Inflammatory macrophage (primary cell): ENCODE measurements around the gene OR3A1.
A peak's percentile ranks its signal among the peaks of the same experiment; 100 is the strongest.
"Not testable (repeated sequence)": the region's sequence is repeated elsewhere in the genome, so short reads cannot be mapped to it uniquely, and the experiment has no call there.

Experiments used
- DNase-seq, 2 donors: peaks; one replicate each; pipeline ENCODE4 v3.0.0-alpha.2; 2020 to 2022
- total RNA-seq, 18 experiments: gene quantifications; one replicate each; lab custom pipeline; 2026; ENCODE audit warnings: mixed read lengths in 6 of 18, inconsistent platforms in 2 of 18; lab: John Stamatoyannopoulos, UW

The OR3A1 gene, protein sequence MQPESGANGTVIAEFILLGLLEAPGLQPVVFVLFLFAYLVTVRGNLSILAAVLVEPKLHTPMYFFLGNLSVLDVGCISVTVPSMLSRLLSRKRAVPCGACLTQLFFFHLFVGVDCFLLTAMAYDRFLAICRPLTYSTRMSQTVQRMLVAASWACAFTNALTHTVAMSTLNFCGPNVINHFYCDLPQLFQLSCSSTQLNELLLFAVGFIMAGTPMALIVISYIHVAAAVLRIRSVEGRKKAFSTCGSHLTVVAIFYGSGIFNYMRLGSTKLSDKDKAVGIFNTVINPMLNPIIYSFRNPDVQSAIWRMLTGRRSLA
- total RNA-seq, result 0 to 0.11 (median 0) reads per million in 18 experiments

DNA sequence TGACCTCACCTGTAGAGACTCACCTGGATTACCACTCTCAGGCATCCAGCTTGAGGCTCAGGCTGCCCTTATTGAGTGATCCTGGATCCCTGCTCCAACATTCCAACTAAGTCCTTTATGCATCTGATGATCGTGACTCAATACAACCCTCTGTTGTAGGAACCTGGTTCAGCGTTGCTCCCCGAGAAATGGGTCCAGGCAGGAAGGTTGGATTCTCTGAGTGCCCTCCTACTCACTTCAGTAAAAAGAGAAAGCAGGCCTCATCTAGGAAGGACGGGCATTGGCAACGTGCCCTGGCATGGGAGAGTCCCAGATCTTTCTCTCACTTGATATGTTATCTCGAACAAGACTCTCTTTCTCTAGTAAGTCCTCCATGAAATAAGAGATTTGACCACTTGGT lies at the start of gene OR3A1:
OR3A1 (minus strand) TSS at position 101 of the 400 bp plus-strand sequence. CDS start 5,778 bp downstream, outside the sequence.
- DNase-seq, result no peak

GRCh38 chr17:3342782-3343181 lies 44.6 kb upstream of the OR3A1 start:
- DNase-seq, result not testable (repeated sequence)

DNA sequence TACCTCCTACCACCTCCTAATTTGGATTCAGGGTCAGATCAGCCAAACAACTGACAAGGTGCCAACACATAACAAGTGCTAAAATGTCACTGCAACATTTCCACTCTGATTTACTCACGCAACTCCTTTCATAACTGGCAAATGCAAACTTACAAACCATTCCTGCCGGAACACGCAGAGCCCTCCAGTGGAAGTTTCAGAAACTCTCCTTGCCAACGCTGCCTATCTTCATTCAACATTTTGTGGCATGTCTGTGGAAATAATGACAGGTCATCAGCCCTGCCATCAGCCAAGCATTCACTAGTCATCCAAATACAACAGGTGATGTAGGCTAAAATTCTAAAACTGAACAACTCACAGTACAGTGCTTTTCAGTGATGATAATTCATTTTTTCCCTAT lies 37.7 kb upstream of the OR3A1 start:
- DNase-seq, result peak; percentile 10 to 17

GRCh38 chr17:3318336-3318735 lies 20.2 kb upstream of the OR3A1 start:
- DNase-seq, result no peak

- DNase-seq, result no peak
Measured at GRCh38 chr17:3316836-3317235, 18.7 kb upstream of the OR3A1 start.

GRCh38 chr17:3308603-3309002 lies 10.4 kb upstream of the OR3A1 start:
- no peak for DNase-seq

DNA sequence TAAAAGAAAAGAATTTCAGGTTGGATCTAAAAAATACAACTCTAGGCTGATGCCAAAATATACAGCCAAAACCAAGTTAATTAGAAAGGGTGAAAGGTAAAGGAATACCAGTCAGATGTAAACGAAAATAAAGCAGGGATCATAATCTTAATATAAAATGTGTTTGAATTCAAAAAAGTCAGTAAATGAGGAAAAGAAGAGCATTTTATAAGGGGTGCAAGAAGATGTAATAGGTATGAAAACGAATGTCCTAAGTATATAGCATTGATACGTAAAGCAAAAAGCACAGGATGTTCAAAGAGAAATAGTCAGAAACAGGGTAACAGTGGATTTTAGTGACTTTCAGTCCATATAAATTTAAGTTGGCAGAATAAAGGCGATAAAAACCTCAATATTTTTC lies 2.5 kb downstream of the OR3A1 start:
- no peak for DNase-seq

GRCh38 chr17:3293548-3293947 lies 4.6 kb downstream of the OR3A1 start:
- DNase-seq, result not testable (repeated sequence)

GRCh38 chr17:3282901-3283300 lies 15.3 kb downstream of the OR3A1 start:
- no peak for DNase-seq

GRCh38 chr17:3276126-3276525 lies 22.0 kb downstream of the OR3A1 start:
- DNase-seq, result peak; percentile 22 to 64

GRCh38 chr17:3271072-3271848 lies 26.9 kb downstream of the OR3A1 start:
- DNase-seq, result peak; percentile 70 to 74

- DNase-seq, result peak in 1 of 2 donors; percentile 21
Measured at GRCh38 chr17:3260600-3260999, 37.6 kb downstream of the OR3A1 start.

- no peak for DNase-seq
Measured at GRCh38 chr17:3260163-3260562, 38.0 kb downstream of the OR3A1 start.

- no peak for DNase-seq
Measured at GRCh38 chr17:3256575-3256974, 41.6 kb downstream of the OR3A1 start.

DNA sequence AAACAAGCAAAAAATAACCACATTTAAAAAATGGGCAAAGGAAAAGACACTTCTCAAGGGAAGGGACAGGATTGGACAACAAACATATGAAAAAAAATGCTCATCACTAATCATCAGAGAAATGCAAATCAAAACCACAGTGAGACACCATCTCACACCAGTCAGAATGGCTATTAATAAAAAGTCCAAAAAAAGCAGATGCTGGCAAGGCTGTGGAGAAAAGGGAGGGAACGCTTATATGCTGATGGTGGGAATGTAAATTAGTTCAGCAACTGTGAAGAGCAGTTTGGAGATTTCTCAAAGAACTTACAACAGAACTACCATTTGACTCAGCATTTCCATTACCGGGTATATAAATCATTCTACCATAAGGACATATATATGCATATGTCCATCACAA lies 49.1 kb downstream of the OR3A1 start:
- not testable (repeated sequence) for DNase-seq

GRCh38 chr17:3244841-3245240 lies 53.3 kb downstream of the OR3A1 start:
- peak; percentile 44 to 63 for DNase-seq

GRCh38 chr17:3241044-3241443 lies 57.1 kb downstream of the OR3A1 start:
- not testable (repeated sequence) for DNase-seq
